Renal cortex interstitium (tissue), 11 donors: ENCODE data around the gene GOLGA6L2. TPM values are rescaled to one million over a fixed set of nuclear protein-coding genes. Genes with fewer than 3 reads are reported as not detected.

ENCODE experiments used
- DNase-seq, 11 donors: peaks; one replicate each; pipeline ENCODE4 v3.0.0-alpha.2; 2013; ENCODE audit warnings: low read depth in 9 of 11, low spot score in 4 of 11; ENCODE audit errors: extremely low read depth in 1 of 11
- polyA plus RNA-seq, 3 donors: library from polyadenylated mRNA; unstranded; fragments of 120-200 nt; gene quantifications; one replicate each; pipeline ENCODE4 v1.2.1, GENCODE V29; 2013; ENCODE audit not compliant: insufficient read length in 3 of 3

GOLGA6L2 gene
- polyA plus RNA-seq, 3 donors, result not detected

- DNase-seq, result no peak
Observed at GRCh38 chr15:23397779-23398178, 49.3 kb downstream of the GOLGA6L2 start.

GRCh38 chr15:23395832-23396231 lies 51.2 kb downstream of the GOLGA6L2 start:
- no peak for DNase-seq

GRCh38 chr15:23395030-23395692 lies 51.9 kb downstream of the GOLGA6L2 start:
- no peak for DNase-seq

Other genes with a start within 250 kb of the GOLGA6L2 start
- gene GOLGA6L26, start 113.0 kb downstream of the GOLGA6L2 start, polyA plus RNA-seq, result not detected
- 1 to 10 TPM in 1 of 3 donors, under 1 TPM in 2; 0.79 to 2.1 (median 0.86) TPM for gene GOLGA8S, start 92.5 kb downstream of the GOLGA6L2 start, polyA plus RNA-seq
- gene MKRN3, start 118.4 kb upstream of the GOLGA6L2 start, polyA plus RNA-seq, result 1 to 10 TPM in 2 of 3 donors, under 1 TPM in 1; 0.24 to 1.6 (median 1.3) TPM
- 1 to 10 TPM; 4.2 to 5.6 (median 4.6) TPM for gene MAGEL2, start 200.6 kb upstream of the GOLGA6L2 start, polyA plus RNA-seq
- gene NDN, start 240.1 kb upstream of the GOLGA6L2 start, polyA plus RNA-seq, result 10 to 100 TPM; 73.9 to 96.9 (median 75.2) TPM